Glutamatergic neuron (in vitro differentiated cells): ENCODE results near the gene SRP14. TPM values are rescaled to one million over a fixed set of nuclear protein-coding genes. Genes with fewer than 3 reads are reported as not detected.
A peak's percentile ranks its signal among the peaks of the same experiment; 100 is the strongest.

Source experiments
- DNase-seq: peaks from one replicate; pipeline ENCODE4 v3.0.0; 2022
- H3K27ac Mint-ChIP-seq: one replicate; pipeline ENCODE4 v1.8.0; 2020; ENCODE audit warnings: mild to moderate bottlenecking, mixed read lengths, inconsistent platforms; ENCODE audit not compliant: unreplicated experiment
- H3K27me3 Mint-ChIP-seq: one replicate; pipeline ENCODE4 v1.8.0; 2020; ENCODE audit warnings: mild to moderate bottlenecking, moderate library complexity, mixed read lengths, inconsistent platforms; ENCODE audit not compliant: unreplicated experiment
- H3K36me3 Mint-ChIP-seq: one replicate; pipeline ENCODE4 v1.8.0; 2020; ENCODE audit warnings: mild to moderate bottlenecking, mixed read lengths, inconsistent platforms; ENCODE audit not compliant: unreplicated experiment
- H3K4me1 Mint-ChIP-seq: one replicate; pipeline ENCODE4 v1.8.0; 2020; ENCODE audit warnings: mild to moderate bottlenecking, low read depth, mixed read lengths, inconsistent platforms; ENCODE audit not compliant: unreplicated experiment
- H3K4me3 Mint-ChIP-seq: one replicate; pipeline ENCODE4 v1.8.0; 2020; ENCODE audit warnings: mild to moderate bottlenecking, mixed read lengths, inconsistent platforms; ENCODE audit not compliant: unreplicated experiment
- H3K9me3 Mint-ChIP-seq: one replicate; pipeline ENCODE4 v1.8.0; 2020; ENCODE audit warnings: mild to moderate bottlenecking, moderate library complexity, mixed read lengths, inconsistent platforms; ENCODE audit not compliant: unreplicated experiment
- CTCF ChIP-seq: fragments of 200-600 bp; sonication (generic); IDR thresholded peaks from one replicate; pipeline ENCODE4 v1.5.0; 2021; ENCODE audit not compliant: partially characterized antibody, unreplicated experiment
- total RNA-seq: library from RNA; stranded (reverse); fragmentation: NEBNext Ultra II Directional; extraction: Animal tissue kit (Norgen Biotek cat#: 25700); gene quantifications from one replicate; pipeline ENCODE4 v1.2.1, GENCODE V29; 2021; ENCODE audit not compliant: unreplicated experiment

SRP14 gene
- total RNA-seq, 1 donor from 2014 or later = 246 TPM

GRCh38 chr15:40084650-40085049 is 45.7 kb upstream of the SRP14 start:
- no peaks in the 10 kb centered on the region for H3K9me3 Mint-ChIP-seq
- H3K27me3 Mint-ChIP-seq = peaks cover 7% of the 10 kb centered on the region
- no peaks in the 10 kb centered on the region for H3K36me3 Mint-ChIP-seq
- H3K27ac Mint-ChIP-seq = no peak overlapping the region
- H3K4me1 Mint-ChIP-seq = peaks cover 14% of the 10 kb centered on the region
- no peak for TF ChIP-seq CTCF
- DNase-seq = no peak
- no peak overlapping the region for H3K4me3 Mint-ChIP-seq

- Mint-ChIP-seq H3K27me3 (peaks cover 5% of the 10 kb centered on the region), H3K36me3 (no peaks in the 10 kb centered on the region), H3K4me1 (peaks cover 8% of the 10 kb centered on the region), H3K4me3 (no peak overlapping the region), H3K9me3 (no peaks in the 10 kb centered on the region), H3K27ac (no peak overlapping the region)
- no peak for TF ChIP-seq CTCF
- DNase-seq = no peak
Measured at GRCh38 chr15:40082195-40082883, 43.4 kb upstream of the SRP14 start.

GRCh38 chr15:40081691-40082194 is 42.8 kb upstream of the SRP14 start:
- TF ChIP-seq CTCF = no peak
- no peaks in the 10 kb centered on the region for H3K36me3 Mint-ChIP-seq
- H3K27ac Mint-ChIP-seq = no peak overlapping the region

GRCh38 chr15:40080847-40081246 is 41.9 kb upstream of the SRP14 start:
- peaks cover 4% of the 10 kb centered on the region for H3K4me1 Mint-ChIP-seq
- no peaks in the 10 kb centered on the region for H3K9me3 Mint-ChIP-seq
- TF ChIP-seq CTCF = no peak
- no peak overlapping the region for H3K27ac Mint-ChIP-seq
- H3K4me3 Mint-ChIP-seq = no peak overlapping the region
- H3K36me3 Mint-ChIP-seq = no peaks in the 10 kb centered on the region
- peaks cover 5% of the 10 kb centered on the region for H3K27me3 Mint-ChIP-seq
- DNase-seq = no peak

More at GRCh38 chr15:40081691-40082194, 42.8 kb upstream of the SRP14 start:
- peak overlapping the region; percentile 3 for H3K4me3 Mint-ChIP-seq
- peaks cover 5% of the 10 kb centered on the region for H3K27me3 Mint-ChIP-seq
- DNase-seq = no peak
- no peaks in the 10 kb centered on the region for H3K9me3 Mint-ChIP-seq
- H3K4me1 Mint-ChIP-seq = peaks cover 5% of the 10 kb centered on the region

- Mint-ChIP-seq H3K4me1 (peaks cover 4% of the 10 kb centered on the region), H3K27me3 (peaks cover 9% of the 10 kb centered on the region), H3K36me3 (peaks cover 4% of the 10 kb centered on the region), H3K27ac (no peak overlapping the region), H3K4me3 (no peak overlapping the region), H3K9me3 (no peaks in the 10 kb centered on the region)
- no peak for DNase-seq
- no peak for TF ChIP-seq CTCF
Measured at GRCh38 chr15:40080104-40080503, 41.1 kb upstream of the SRP14 start.
